ENCODE results near the gene NECAP2.

Gene NECAP2

DNA sequence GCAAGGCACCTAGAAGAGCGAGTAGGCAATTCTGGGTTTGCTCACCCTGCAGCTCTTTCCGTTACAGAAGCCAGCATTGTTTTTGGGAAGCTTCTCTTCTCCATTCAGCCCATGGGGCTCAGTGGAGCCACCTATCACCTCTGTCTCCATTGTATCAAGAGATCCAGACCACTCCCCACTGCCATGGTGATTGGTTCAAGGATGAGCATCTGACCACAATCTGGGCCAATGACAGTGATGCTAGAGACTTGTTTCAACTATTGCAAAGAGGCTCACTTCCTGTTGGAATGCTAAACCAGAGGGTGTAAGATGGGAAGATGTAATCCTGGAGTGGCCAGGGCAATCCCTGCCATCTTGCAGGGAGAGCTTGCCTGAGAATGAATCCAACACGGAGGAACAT is 9.9 kb upstream of the NECAP2 start:
- TF ChIP-seq, protein P1, sequence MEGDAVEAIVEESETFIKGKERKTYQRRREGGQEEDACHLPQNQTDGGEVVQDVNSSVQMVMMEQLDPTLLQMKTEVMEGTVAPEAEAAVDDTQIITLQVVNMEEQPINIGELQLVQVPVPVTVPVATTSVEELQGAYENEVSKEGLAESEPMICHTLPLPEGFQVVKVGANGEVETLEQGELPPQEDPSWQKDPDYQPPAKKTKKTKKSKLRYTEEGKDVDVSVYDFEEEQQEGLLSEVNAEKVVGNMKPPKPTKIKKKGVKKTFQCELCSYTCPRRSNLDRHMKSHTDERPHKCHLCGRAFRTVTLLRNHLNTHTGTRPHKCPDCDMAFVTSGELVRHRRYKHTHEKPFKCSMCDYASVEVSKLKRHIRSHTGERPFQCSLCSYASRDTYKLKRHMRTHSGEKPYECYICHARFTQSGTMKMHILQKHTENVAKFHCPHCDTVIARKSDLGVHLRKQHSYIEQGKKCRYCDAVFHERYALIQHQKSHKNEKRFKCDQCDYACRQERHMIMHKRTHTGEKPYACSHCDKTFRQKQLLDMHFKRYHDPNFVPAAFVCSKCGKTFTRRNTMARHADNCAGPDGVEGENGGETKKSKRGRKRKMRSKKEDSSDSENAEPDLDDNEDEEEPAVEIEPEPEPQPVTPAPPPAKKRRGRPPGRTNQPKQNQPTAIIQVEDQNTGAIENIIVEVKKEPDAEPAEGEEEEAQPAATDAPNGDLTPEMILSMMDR (conservative IDR thresholded peaks at IDR 0.05; ENCODE audit: low read depth, low read length), result no peak
- peak; percentile 10 for DNase-seq (ENCODE audit: low read depth)
- no peak overlapping the region for H3K4me3 ChIP-seq (ENCODE audit: low read depth, low read length)

GRCh38 chr1:16433030-16433429 is 7.5 kb upstream of the NECAP2 start:
- DNase-seq (ENCODE audit: low read depth), result no peak
- TF ChIP-seq, protein P1 (conservative IDR thresholded peaks at IDR 0.05; ENCODE audit: low read depth, low read length), result no peak
- no peak overlapping the region for H3K4me3 ChIP-seq (ENCODE audit: low read depth, low read length)

GRCh38 chr1:16434007-16434406 is 6.5 kb upstream of the NECAP2 start:
- no peak overlapping the region for H3K4me3 ChIP-seq (ENCODE audit: low read depth, low read length)
- TF ChIP-seq, protein P1 (conservative IDR thresholded peaks at IDR 0.05; ENCODE audit: low read depth, low read length), result no peak
- DNase-seq (ENCODE audit: low read depth), result no peak

DNA sequence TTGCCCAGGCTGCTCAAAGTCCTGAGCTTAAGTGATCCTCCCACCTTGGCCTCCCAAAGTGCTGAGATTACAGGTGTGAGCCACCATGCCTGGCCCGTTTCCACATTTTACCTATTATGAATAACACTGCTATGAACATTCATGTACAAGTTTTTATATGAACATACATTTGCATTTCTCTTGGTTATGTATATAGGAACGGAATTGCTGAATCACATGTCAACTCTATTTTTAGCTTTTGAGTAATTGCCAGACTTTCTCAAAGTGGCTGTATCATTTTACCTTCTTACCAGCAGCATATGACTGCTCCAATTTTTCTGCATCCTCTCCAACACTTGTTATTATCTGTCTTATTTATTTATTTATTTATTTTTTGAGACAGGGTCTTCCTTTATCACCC is 6.0 kb upstream of the NECAP2 start:
- peak; percentile 41 for DNase-seq (ENCODE audit: low read depth)
- TF ChIP-seq, protein P1 (conservative IDR thresholded peaks at IDR 0.05; ENCODE audit: low read depth, low read length), result no peak
- no peak overlapping the region for H3K4me3 ChIP-seq (ENCODE audit: low read depth, low read length)

DNA sequence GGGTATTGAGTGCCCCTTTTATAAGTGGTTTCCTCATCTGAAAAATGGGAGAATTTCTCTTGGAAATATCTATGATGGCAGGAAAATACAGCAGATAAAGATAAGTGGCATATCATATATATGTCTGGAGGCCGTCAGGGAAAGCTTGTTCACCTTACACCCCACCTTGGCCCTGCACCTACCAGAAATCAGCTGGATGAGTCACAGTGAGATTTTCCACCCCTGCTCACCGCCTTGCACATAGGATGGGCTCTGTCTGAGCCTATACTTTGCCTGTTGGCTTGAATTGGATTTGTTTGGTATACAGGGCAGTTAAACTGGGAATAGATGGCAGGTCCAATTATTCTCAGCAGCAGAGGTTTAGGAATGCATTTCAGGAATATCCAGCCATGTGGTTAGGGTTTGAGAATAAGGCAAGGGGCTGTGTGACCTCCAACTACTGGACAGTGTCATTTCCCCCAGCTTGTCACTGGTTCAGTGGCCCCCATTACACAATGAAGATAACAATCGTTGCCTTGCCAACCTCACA is 3.5 kb upstream of the NECAP2 start, which contains the start of gene SPATA21:
Gene SPATA21, minus strand, starts transcription at position 479 of the 529 bp plus-strand sequence. CDS start 6,053 bp downstream, outside the sequence.
- H3K4me3 ChIP-seq (ENCODE audit: low read depth, low read length), result no peak within 1 kb of the TSS
- DNase-seq (ENCODE audit: low read depth), result no peak
- TF ChIP-seq, protein P1 (conservative IDR thresholded peaks at IDR 0.05; ENCODE audit: low read depth, low read length), result no peak

DNA sequence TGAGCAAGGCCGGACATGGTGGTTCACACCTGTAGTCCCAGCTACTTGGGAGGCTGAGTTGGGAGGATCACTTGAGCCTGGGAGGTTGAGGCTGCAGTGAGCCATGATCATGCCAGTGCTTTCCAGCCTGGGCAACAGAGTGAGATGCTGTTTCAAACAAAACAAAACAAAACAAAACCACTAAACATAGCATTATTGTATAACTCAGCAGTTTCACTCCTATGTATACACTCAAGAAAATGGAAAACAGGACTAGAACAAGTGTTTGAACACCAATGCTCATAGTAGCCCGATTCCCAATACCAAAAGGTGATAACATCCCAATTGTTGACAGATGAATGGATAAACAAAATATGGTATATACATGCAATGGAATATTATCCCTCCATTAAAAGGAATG is 2.0 kb upstream of the NECAP2 start:
- TF ChIP-seq, protein P1 (conservative IDR thresholded peaks at IDR 0.05; ENCODE audit: low read depth, low read length), result no peak
- H3K4me3 ChIP-seq (ENCODE audit: low read depth, low read length), result no peak overlapping the region

GRCh38 chr1:16438924-16439323 is 1.6 kb upstream of the NECAP2 start:
- TF ChIP-seq, protein P1 (conservative IDR thresholded peaks at IDR 0.05; ENCODE audit: low read depth, low read length), result no peak
- DNase-seq (ENCODE audit: low read depth), result no peak
- no peak overlapping the region for H3K4me3 ChIP-seq (ENCODE audit: low read depth, low read length)

More for the DNA sequence above, 2.0 kb upstream of the NECAP2 start:
- DNase-seq (ENCODE audit: low read depth), result no peak
